Fibroblast of lung (primary cell): ENCODE measurements around the gene DHDH. TPM values are rescaled to one million over a fixed set of nuclear protein-coding genes. Genes with fewer than 3 reads are reported as not detected.
"Not testable (repeated sequence)": the region's sequence is repeated elsewhere in the genome, so short reads cannot be mapped to it uniquely, and the experiment has no call there.

Experiments used
- DNase-seq, 2 donors: peaks; one replicate each; pipeline versions ENCODE4 v3.0.0 to v3.0.0-alpha.2; 2010; ENCODE audit warnings: low read depth in 2 of 2
- H2AFZ ChIP-seq: 2 replicates; pipeline ENCODE4 v1.5.1; 2012; ENCODE audit warnings: low read length, control low read depth, inconsistent platforms
- H3K27ac ChIP-seq: 2 replicates; pipeline ENCODE4 v1.5.1; 2011; ENCODE audit warnings: low read length, control low read depth; ENCODE audit not compliant: insufficient read depth
- H3K27me3 ChIP-seq: 2 replicates; pipeline ENCODE4 v1.5.1; 2011; ENCODE audit warnings: mild to moderate bottlenecking, low read length; ENCODE audit not compliant: control insufficient read depth, insufficient read depth
- H3K36me3 ChIP-seq: 2 replicates; pipeline ENCODE4 v1.5.1; 2011; ENCODE audit warnings: low read length; ENCODE audit not compliant: control insufficient read depth, insufficient read depth
- H3K4me1 ChIP-seq: 2 replicates; pipeline ENCODE4 v1.5.1; 2011; ENCODE audit warnings: low read length; ENCODE audit not compliant: control insufficient read depth, insufficient read depth; ENCODE audit errors: extremely low read depth
- H3K4me2 ChIP-seq: 2 replicates; pipeline ENCODE4 v1.5.1; 2011; ENCODE audit warnings: low read length, control low read depth; ENCODE audit not compliant: insufficient read depth; ENCODE audit errors: extremely low read depth
- H3K4me3 ChIP-seq, 4 experiments: fragments of 200-600 bp in 1 of 4; sonication (generic) in 1 of 4; replicated peaks in 1 of 4; 2 replicates each; pipeline ENCODE4 v1.5.1; 2011 to 2016; ENCODE audit warnings: low read length in 4 of 4, low read depth in 3 of 4, mild to moderate bottlenecking in 3 of 4, control low read depth in 2 of 4, inconsistent platforms in 1 of 4, mixed read lengths in 1 of 4; ENCODE audit not compliant: insufficient read depth in 1 of 4; ENCODE audit errors: control extremely low read depth in 1 of 4
- H3K79me2 ChIP-seq: 2 replicates; pipeline ENCODE4 v1.5.1; 2012; ENCODE audit warnings: mild to moderate bottlenecking, low read length, inconsistent platforms; ENCODE audit not compliant: control insufficient read depth, insufficient read depth
- H3K9ac ChIP-seq: 2 replicates; pipeline ENCODE4 v1.5.1; 2011; ENCODE audit warnings: mild to moderate bottlenecking, low read length, control low read depth; ENCODE audit not compliant: insufficient read depth
- H3K9me3 ChIP-seq: 2 replicates; pipeline ENCODE4 v1.5.1; 2012; ENCODE audit warnings: low read depth, low read length; ENCODE audit not compliant: control insufficient read depth, insufficient read depth
- H4K20me1 ChIP-seq: 2 replicates; pipeline ENCODE4 v1.5.1; 2011; ENCODE audit warnings: low read length; ENCODE audit not compliant: control insufficient read depth, insufficient read depth; ENCODE audit errors: extremely low read depth
- EZH2 ChIP-seq: IDR thresholded peaks from 2 replicates; pipeline ENCODE4 v1.5.1; 2012; ENCODE audit warnings: low read length, control low read depth, mild to moderate bottlenecking; ENCODE audit errors: missing control alignments
- polyA plus RNA-seq, 2 donors: library from polyadenylated mRNA; depleted of rRNA in 1 of 2; stranded (reverse) in 1 of 2; unstranded in 1 of 2; fragments of >200 nt; gene quantifications; 2 replicates each; pipeline ENCODE4 v1.2.1, GENCODE V29; 2011 to 2012; ENCODE audit warnings: missing spikeins in 1 of 2
- total RNA-seq: library from RNA; depleted of rRNA; stranded (reverse); fragments of >200 nt; gene quantifications from 2 replicates; pipeline ENCODE4 v1.2.1, GENCODE V29; 2014
- TF ChIP-seq, protein P1 (sequence below), 2 donors: IDR thresholded peaks in 1 of 2; conservative IDR thresholded peaks in 1 of 2; 1 replicate in 1 of 2; 2 replicates in 1 of 2; pipeline ENCODE4 v1.5.1; 2011 to 2012; ENCODE audit warnings: low read length in 2 of 2, control low read depth in 1 of 2, inconsistent platforms in 1 of 2, low read depth in 1 of 2, mild to moderate bottlenecking in 1 of 2

Gene DHDH
- total and polyA plus RNA-seq, 2 donors (not counting 1 experiment from before 2014, with no cell fraction given), result 0.08 to 0.17 TPM

DNA sequence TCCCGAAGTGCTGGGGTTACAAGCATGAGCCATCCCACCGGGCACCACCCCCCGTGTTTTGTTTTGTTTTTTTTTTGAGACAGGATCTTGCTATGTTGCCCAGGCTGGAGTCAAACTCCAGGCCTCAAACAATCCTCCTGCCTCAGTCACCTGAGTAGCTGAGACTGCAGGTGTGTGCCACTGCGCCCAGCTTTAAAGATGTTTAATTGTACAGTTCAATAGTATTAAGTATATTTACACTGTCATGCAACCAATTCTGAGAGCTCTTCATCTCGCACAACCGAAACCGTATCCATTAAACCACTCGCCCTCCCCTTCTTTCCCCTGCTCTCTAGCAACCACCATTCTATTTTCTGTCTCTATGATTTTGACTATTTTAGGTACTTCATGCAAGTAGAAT, 17.7 kb upstream of the DHDH start:
- Histone ChIP-seq H3K4me2 (no peak overlapping the region), H3K27ac (no peak overlapping the region), H3K9ac (no peak overlapping the region), H3K4me1 (no peaks in the 10 kb centered on the region), H2AFZ (no peak overlapping the region), H3K79me2 (no peaks in the 10 kb centered on the region), H3K27me3 (no peaks in the 10 kb centered on the region), H4K20me1 (no peaks in the 10 kb centered on the region), H3K9me3 (no peaks in the 10 kb centered on the region), H3K36me3 (peaks cover 14% of the 10 kb centered on the region), H3K4me3 (no peak overlapping the region)
- no peak for TF ChIP-seq EZH2
- TF ChIP-seq, protein P1, sequence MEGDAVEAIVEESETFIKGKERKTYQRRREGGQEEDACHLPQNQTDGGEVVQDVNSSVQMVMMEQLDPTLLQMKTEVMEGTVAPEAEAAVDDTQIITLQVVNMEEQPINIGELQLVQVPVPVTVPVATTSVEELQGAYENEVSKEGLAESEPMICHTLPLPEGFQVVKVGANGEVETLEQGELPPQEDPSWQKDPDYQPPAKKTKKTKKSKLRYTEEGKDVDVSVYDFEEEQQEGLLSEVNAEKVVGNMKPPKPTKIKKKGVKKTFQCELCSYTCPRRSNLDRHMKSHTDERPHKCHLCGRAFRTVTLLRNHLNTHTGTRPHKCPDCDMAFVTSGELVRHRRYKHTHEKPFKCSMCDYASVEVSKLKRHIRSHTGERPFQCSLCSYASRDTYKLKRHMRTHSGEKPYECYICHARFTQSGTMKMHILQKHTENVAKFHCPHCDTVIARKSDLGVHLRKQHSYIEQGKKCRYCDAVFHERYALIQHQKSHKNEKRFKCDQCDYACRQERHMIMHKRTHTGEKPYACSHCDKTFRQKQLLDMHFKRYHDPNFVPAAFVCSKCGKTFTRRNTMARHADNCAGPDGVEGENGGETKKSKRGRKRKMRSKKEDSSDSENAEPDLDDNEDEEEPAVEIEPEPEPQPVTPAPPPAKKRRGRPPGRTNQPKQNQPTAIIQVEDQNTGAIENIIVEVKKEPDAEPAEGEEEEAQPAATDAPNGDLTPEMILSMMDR (conservative IDR thresholded peaks at IDR 0.05 in 1 of 2, IDR thresholded peaks at IDR 0.05 in 1 of 2; ENCODE audit: low read depth in 1 of 2, low read length in 2 of 2), result no peak
- DNase-seq, result no peak

DNA sequence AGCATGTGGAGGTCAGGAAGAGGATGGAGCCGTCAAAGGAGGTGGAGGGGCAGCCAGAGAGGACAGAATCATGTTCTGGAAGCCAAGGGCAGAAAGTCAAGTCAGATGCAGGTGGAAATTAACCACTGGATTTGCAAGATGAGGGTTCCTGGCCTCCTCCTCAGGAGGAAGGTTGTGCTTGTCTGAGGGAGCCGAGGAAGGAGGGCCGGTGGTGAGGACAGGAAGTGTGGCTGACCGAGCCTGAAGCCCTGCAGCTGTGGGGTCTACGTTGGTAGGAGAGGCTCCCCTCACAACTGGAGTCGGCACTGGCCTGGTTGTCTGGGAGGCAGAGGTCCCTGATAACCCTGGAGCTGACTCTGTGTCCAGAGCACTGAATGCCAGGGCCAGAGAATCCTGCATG, 15.4 kb upstream of the DHDH start:
- Histone ChIP-seq H3K9me3 (no peaks in the 10 kb centered on the region), H3K4me1 (no peaks in the 10 kb centered on the region), H3K4me2 (no peak overlapping the region), H3K79me2 (no peaks in the 10 kb centered on the region), H3K36me3 (peaks cover 17% of the 10 kb centered on the region), H3K27ac (no peak overlapping the region), H3K4me3 (no peak overlapping the region), H3K9ac (no peak overlapping the region), H2AFZ (no peak overlapping the region), H3K27me3 (no peaks in the 10 kb centered on the region), H4K20me1 (no peaks in the 10 kb centered on the region)
- no peak for DNase-seq
- no peak for TF ChIP-seq EZH2
- TF ChIP-seq, protein P1 (conservative IDR thresholded peaks at IDR 0.05 in 1 of 2, IDR thresholded peaks at IDR 0.05 in 1 of 2; ENCODE audit: low read depth in 1 of 2, low read length in 2 of 2), result no peak

DNA sequence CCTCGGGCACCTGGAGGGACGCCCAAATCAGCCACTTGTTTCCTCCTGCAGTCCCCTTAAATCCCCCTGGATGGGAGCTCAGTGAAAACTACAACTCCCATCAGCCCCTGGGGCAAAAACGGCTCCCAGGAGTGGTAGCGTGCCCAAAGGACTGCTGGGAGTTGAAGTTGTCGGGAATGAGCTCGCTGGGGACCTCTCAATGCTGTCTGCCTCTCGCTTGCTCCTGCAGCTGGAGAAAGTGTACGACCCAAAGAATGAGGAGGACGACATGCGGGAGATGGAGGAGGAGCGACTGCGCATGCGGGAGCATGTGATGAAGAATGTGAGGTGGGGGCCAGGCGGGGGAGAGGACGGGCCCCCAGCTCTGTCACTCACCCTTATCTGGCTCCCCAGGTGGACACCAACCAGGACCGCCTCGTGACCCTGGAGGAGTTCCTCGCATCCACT, 14.7 kb upstream of the DHDH start:
- H3K36me3 ChIP-seq, result peaks cover 11% of the 10 kb centered on the region
- H3K4me2 ChIP-seq, result no peak overlapping the region
- H3K27ac ChIP-seq, result no peak overlapping the region
- no peak overlapping the region for H2AFZ ChIP-seq
- H4K20me1 ChIP-seq, result no peaks in the 10 kb centered on the region
- H3K9ac ChIP-seq, result no peak overlapping the region
- H3K9me3 ChIP-seq, result no peaks in the 10 kb centered on the region
- no peak for DNase-seq
- TF ChIP-seq, protein P1 (conservative IDR thresholded peaks at IDR 0.05 in 1 of 2, IDR thresholded peaks at IDR 0.05 in 1 of 2; ENCODE audit: low read depth in 1 of 2, low read length in 2 of 2), result no peak
- TF ChIP-seq EZH2, result no peak
- H3K4me1 ChIP-seq, result no peaks in the 10 kb centered on the region
- H3K27me3 ChIP-seq, result no peaks in the 10 kb centered on the region
- H3K4me3 ChIP-seq, result no peak overlapping the region
- no peaks in the 10 kb centered on the region for H3K79me2 ChIP-seq

DNA sequence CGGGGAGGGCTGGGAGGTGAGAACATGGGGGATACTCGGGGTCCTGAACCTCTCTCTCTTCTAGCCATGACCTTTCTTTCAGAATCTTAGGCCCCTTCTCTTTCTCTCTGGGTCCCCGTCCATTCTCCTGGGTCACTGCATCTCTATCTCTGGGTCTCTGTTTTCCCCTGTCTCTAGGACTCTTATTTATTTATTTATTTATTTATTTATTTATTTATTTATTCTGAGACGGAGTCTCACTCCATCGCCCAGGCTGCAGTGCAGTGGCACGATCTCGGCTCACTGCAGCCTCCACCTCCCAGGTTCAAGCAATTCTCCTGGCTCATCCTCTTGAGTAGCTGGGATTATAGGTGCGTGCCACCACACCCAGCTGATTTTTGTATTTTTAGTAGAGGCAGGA, 14.2 kb upstream of the DHDH start:
- not testable (repeated sequence) for H3K27ac ChIP-seq, H3K4me1 ChIP-seq, H3K4me2 ChIP-seq, H3K79me2 ChIP-seq, H4K20me1 ChIP-seq, H2AFZ ChIP-seq, DNase-seq, H3K27me3 ChIP-seq, H3K9me3 ChIP-seq, H3K4me3 ChIP-seq, H3K9ac ChIP-seq
- peaks cover 11% of the 10 kb centered on the region for H3K36me3 ChIP-seq
